ENCODE results near the gene GALNT14.

DNA sequence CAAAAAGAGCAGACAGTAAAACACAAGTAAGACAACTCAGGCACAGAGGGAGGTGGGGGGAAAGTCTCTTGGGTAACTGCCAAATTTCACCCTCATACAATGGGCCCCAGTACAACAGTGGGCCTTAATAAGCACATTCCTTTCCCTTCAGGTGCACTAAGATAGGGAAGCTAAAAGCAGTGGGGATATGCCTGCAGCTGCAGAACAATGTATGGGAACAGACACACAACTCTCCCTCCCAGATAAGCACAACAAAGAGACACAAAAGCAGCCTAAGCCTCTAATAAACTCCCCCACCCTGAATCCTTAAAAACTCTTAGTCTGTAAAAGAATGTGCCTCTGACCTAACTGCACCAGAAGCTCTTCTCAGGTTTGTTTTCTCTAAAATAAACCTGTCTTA lies 24.5 kb downstream of the GALNT14 start:
- TF ChIP-seq EZH2 (optimal IDR thresholded peaks at IDR 0.05; ENCODE audit: low read depth, low read length) (no peak), EZH2phosphoT487 (IDR thresholded peaks at IDR 0.05; ENCODE audit: low read length) (no peak)
- TF ChIP-seq, protein P1, sequence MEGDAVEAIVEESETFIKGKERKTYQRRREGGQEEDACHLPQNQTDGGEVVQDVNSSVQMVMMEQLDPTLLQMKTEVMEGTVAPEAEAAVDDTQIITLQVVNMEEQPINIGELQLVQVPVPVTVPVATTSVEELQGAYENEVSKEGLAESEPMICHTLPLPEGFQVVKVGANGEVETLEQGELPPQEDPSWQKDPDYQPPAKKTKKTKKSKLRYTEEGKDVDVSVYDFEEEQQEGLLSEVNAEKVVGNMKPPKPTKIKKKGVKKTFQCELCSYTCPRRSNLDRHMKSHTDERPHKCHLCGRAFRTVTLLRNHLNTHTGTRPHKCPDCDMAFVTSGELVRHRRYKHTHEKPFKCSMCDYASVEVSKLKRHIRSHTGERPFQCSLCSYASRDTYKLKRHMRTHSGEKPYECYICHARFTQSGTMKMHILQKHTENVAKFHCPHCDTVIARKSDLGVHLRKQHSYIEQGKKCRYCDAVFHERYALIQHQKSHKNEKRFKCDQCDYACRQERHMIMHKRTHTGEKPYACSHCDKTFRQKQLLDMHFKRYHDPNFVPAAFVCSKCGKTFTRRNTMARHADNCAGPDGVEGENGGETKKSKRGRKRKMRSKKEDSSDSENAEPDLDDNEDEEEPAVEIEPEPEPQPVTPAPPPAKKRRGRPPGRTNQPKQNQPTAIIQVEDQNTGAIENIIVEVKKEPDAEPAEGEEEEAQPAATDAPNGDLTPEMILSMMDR (IDR thresholded peaks at IDR 0.05; ENCODE audit: low read length), result no peak
